HG02981 (cell line): ENCODE results near the gene NELFE.
"Not testable (repeated sequence)": the region's sequence is repeated elsewhere in the genome, so short reads cannot be mapped to it uniquely, and the experiment has no call there.

Experiments used
- ATAC-seq: cut with Tn5 transposase; IDR thresholded peaks from one replicate; pipeline ENCODE4 v1.9.1; 2021; ENCODE audit warnings: mild to moderate bottlenecking, moderate library complexity; ENCODE audit not compliant: unreplicated experiment

Gene NELFE

GRCh38 chr6:31920811-31921210 is 38.0 kb downstream of the NELFE start:
- no peak for ATAC-seq

- no peak for ATAC-seq
These were observed 39.0 kb downstream of the NELFE start for GRCh38 chr6:31919624-31920303.

- no peak for ATAC-seq
These were observed 40.6 kb downstream of the NELFE start for GRCh38 chr6:31918069-31918720.

GRCh38 chr6:31915756-31916155 is 43.0 kb downstream of the NELFE start:
- no peak for ATAC-seq

GRCh38 chr6:31915351-31915750 is 43.4 kb downstream of the NELFE start:
- ATAC-seq, result no peak

GRCh38 chr6:31911826-31912585 is 46.8 kb downstream of the NELFE start:
- no peak for ATAC-seq

GRCh38 chr6:31909298-31909697 is 49.5 kb downstream of the NELFE start:
- ATAC-seq, result not testable (repeated sequence)

GRCh38 chr6:31908791-31909190 is 50.0 kb downstream of the NELFE start:
- peak; percentile 85 for ATAC-seq

- not testable (repeated sequence) for ATAC-seq
These were observed 50.5 kb downstream of the NELFE start for GRCh38 chr6:31908255-31908654.

GRCh38 chr6:31907158-31907813 is 51.5 kb downstream of the NELFE start:
- no peak for ATAC-seq

GRCh38 chr6:31906727-31907126 is 52.0 kb downstream of the NELFE start:
- not testable (repeated sequence) for ATAC-seq

- ATAC-seq, result no peak
These were observed 52.6 kb downstream of the NELFE start for GRCh38 chr6:31906122-31906521.

GRCh38 chr6:31905041-31905440 is 53.7 kb downstream of the NELFE start:
- no peak for ATAC-seq

- ATAC-seq, result no peak
These were observed 54.8 kb downstream of the NELFE start for GRCh38 chr6:31903957-31904356.
